ENCODE measurements around the gene CNOT6.
"Not testable (repeated sequence)": the region's sequence is repeated elsewhere in the genome, so short reads cannot be mapped to it uniquely, and the experiment has no call there.

DNA sequence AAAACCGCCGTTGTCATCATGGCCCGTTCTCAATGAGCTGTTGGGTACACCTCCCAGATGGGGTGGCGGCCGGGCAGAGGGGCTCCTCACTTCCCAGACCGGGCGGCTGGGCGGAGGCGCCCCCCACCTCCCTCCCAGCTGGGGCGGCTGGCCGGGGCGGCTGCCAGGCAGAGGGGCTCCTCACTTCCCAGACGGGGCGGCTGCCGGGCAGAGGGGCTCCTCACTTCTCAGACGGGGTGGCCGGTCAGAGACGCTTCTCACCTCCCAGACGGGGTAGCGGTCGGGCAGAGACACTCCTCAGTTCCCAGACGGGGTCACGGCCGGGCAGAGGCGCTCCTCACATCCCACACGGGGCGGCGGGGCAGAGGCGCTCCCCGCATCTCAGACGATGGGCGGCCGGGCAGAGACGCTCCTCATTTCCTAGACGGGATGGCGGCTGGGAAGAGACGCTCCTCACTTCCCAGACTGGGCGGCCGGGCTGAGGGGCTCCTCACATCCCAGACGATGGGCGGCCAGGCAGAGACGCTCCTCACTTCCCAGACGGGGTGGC, 36.9 kb downstream of the CNOT6 start:
- not testable (repeated sequence) for TF ChIP-seq CTCF (IDR thresholded peaks at IDR 0.05); POLR2AphosphoS5 (IDR thresholded peaks at IDR 0.05; ENCODE audit: low read depth, low read length); TCF7L2 (IDR thresholded peaks at IDR 0.05; ENCODE audit: low read depth, low read length)
- TF ChIP-seq, protein P1, sequence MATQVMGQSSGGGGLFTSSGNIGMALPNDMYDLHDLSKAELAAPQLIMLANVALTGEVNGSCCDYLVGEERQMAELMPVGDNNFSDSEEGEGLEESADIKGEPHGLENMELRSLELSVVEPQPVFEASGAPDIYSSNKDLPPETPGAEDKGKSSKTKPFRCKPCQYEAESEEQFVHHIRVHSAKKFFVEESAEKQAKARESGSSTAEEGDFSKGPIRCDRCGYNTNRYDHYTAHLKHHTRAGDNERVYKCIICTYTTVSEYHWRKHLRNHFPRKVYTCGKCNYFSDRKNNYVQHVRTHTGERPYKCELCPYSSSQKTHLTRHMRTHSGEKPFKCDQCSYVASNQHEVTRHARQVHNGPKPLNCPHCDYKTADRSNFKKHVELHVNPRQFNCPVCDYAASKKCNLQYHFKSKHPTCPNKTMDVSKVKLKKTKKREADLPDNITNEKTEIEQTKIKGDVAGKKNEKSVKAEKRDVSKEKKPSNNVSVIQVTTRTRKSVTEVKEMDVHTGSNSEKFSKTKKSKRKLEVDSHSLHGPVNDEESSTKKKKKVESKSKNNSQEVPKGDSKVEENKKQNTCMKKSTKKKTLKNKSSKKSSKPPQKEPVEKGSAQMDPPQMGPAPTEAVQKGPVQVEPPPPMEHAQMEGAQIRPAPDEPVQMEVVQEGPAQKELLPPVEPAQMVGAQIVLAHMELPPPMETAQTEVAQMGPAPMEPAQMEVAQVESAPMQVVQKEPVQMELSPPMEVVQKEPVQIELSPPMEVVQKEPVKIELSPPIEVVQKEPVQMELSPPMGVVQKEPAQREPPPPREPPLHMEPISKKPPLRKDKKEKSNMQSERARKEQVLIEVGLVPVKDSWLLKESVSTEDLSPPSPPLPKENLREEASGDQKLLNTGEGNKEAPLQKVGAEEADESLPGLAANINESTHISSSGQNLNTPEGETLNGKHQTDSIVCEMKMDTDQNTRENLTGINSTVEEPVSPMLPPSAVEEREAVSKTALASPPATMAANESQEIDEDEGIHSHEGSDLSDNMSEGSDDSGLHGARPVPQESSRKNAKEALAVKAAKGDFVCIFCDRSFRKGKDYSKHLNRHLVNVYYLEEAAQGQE (IDR thresholded peaks at IDR 0.05; ENCODE audit: insufficient read depth in 1 of 2, low read depth in 2 of 2, low read length in 1 of 2), result not testable (repeated sequence)
